Colonic mucosa (tissue), 4 donors: ENCODE results near the gene TH. TPM values are rescaled to one million over a fixed set of nuclear protein-coding genes. Genes with fewer than 3 reads are reported as not detected.

Source experiments
- DNase-seq: peaks from one replicate; pipeline ENCODE4 v3.0.0-alpha.2; 2020
- H3K27ac ChIP-seq: fragments of 200-600 bp; one replicate; pipeline ENCODE4 v1.8.0; 2021
- H3K27me3 ChIP-seq: fragments of 200-600 bp; one replicate; pipeline ENCODE4 v1.8.0; 2021
- H3K36me3 ChIP-seq: fragments of 200-600 bp; one replicate; pipeline ENCODE4 v1.8.0; 2021
- H3K4me1 ChIP-seq: fragments of 200-600 bp; one replicate; pipeline ENCODE4 v1.8.0; 2021; ENCODE audit warnings: mild to moderate bottlenecking
- H3K4me3 ChIP-seq: fragments of 200-600 bp; one replicate; pipeline ENCODE4 v1.8.0; 2021
- H3K9ac ChIP-seq, 2 donors: one replicate each; pipeline ENCODE4 v1.7.0; 2013; ENCODE audit warnings: control low read depth in 2 of 2, low read depth in 2 of 2, low read length in 2 of 2
- H3K9me3 ChIP-seq: fragments of 200-600 bp; one replicate; pipeline ENCODE4 v1.8.0; 2021
- CTCF ChIP-seq: fragments of 200-600 bp; IDR thresholded peaks from one replicate; pipeline ENCODE4 v1.8.0; 2022; ENCODE audit warnings: antibody characterized with exemption, mild to moderate bottlenecking
- intact Hi-C: fragments of 100-400 bp; cut with DNase I; formaldehyde crosslinking; loops from one replicate; pipeline ENCODE4 v1.14.1; 2022
- total RNA-seq, 2 donors: library from RNA; stranded (reverse); fragmentation: NEBNext Ultra II Directional in 1 of 2; extraction: Animal tissue kit (Norgen Biotek cat#: 25700) in 1 of 2; gene quantifications; one replicate each; pipeline ENCODE4 v1.2.1, GENCODE V29; 2021
- donor health status: healthy.
- donor health status: DM: no; HTN: no; CAD: no.
- donor health status: DM: no; HTN: no; CAD: no.

The TH gene
- total RNA-seq, 2 donors from 2014 or later = 0.15 TPM; not detected in 1

DNA sequence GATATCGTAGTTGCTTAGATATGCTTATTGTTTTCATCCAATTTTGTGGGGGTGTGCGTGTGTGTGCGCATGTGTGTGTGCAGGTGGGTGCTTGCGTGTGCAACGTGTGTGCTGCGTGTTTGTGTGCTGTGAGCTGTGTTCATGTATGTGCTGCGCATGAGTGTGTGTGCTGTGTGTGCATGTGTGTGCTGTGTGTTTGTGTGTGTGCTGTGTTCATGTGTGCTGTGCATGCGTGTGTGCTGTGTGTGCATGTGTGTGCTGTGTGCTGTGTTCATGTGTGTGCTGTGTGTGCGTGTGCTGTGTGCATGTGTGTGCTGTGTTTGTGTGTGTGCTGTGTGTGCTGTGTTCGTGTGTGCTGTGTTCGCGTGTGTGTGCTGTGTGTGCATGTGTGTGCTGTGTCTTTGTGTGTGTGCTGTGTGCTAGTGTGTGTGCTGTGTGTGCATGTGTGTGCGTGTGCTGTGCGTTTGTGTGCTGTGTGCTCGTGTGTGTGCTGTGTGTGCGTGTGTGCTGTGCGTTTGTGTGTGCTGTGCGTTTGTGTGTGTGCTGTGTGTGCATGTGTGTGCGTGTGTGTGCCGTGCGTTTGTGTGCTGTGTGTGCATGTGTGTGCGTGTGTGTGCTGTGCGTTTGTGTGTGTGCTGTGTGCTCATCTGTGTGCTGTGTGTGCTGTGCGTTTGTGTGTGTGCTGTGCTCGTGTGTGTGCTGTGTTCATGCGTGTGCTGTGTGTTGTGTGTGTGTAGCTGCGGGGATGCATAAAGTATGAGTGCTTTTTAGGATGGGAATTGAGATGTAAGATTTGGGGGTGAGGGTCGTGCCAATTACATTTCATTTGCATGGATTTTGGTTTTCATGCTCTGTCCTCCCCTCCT, 40.0 kb downstream of the TH start:
- Histone ChIP-seq H3K9ac (no peak overlapping the region), H3K9me3 (no peaks in the 10 kb centered on the region), H3K4me3 (no peak overlapping the region), H3K27me3 (peaks cover 16% of the 10 kb centered on the region), H3K4me1 (no peaks in the 10 kb centered on the region), H3K27ac (no peak overlapping the region), H3K36me3 (no peaks in the 10 kb centered on the region)
- no peak for TF ChIP-seq CTCF
- intact Hi-C loops = no loop called here
- DNase-seq = no peak

GRCh38 chr11:2130881-2131352, 40.7 kb downstream of the TH start:
- peaks cover 10% of the 10 kb centered on the region for H3K27me3 ChIP-seq

DNA sequence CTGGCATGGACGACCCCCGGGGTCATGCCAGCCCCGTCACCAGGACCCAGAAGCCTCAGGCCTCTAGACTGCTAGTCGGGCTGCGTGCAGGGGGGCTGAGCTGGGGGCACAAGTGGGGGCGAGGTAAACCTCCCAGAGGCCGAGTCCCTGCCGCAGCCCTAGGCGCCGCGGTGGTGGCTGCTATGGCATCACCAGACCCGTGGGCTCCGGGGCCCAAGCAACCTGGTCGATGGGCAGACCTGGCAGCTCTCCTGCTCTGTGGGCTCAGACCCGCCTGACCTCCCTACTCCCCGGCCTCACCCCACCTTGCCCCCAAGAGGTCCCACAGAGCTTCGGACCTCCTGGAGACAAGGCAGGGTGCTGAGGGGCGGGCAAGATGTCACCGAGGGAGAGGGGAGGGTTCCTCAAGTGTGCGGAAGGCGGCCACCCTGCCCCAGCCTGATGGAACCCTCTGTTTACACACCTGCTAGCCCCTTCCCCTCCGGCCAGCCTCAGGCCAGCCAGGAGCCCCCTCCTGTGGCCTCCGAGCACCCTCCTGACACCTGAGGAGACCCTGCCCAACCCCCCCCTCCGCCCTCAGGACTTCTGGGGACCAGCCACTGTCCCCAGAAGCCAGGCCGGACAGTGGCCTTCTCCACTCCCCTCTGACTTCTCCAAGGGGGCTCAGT, 41.8 kb downstream of the TH start:
- H3K9me3 ChIP-seq = no peaks in the 10 kb centered on the region
- intact Hi-C loops = no loop called here
- peaks cover 1% of the 10 kb centered on the region for H3K27me3 ChIP-seq
- H3K4me1 ChIP-seq = no peaks in the 10 kb centered on the region
- H3K4me3 ChIP-seq = no peak overlapping the region
- H3K9ac ChIP-seq = no peak overlapping the region
- H3K27ac ChIP-seq = no peak overlapping the region
- no peak for TF ChIP-seq CTCF
- no peaks in the 10 kb centered on the region for H3K36me3 ChIP-seq
- no peak for DNase-seq

More at GRCh38 chr11:2130881-2131352, 40.7 kb downstream of the TH start:
- Histone ChIP-seq H3K36me3 (no peaks in the 10 kb centered on the region), H3K4me3 (no peak overlapping the region), H3K4me1 (no peaks in the 10 kb centered on the region), H3K9me3 (no peaks in the 10 kb centered on the region), H3K9ac (no peak overlapping the region), H3K27ac (no peak overlapping the region)
- no peak for TF ChIP-seq CTCF
- intact Hi-C loops = no loop called here
- DNase-seq = no peak

- no peaks in the 10 kb centered on the region for H3K9me3 ChIP-seq
- no peak for DNase-seq
- H3K4me3 ChIP-seq = no peak overlapping the region
- H3K9ac ChIP-seq = no peak overlapping the region
- no peak for TF ChIP-seq CTCF
- no peaks in the 10 kb centered on the region for H3K36me3 ChIP-seq
- intact Hi-C loops = no loop called here
- no peak overlapping the region for H3K27ac ChIP-seq
- H3K27me3 ChIP-seq = no peaks in the 10 kb centered on the region
- no peaks in the 10 kb centered on the region for H3K4me1 ChIP-seq
These were observed 42.3 kb downstream of the TH start for GRCh38 chr11:2129308-2129698.

- no peak overlapping the region for H3K9ac ChIP-seq
- H3K9me3 ChIP-seq = no peaks in the 10 kb centered on the region
- no peaks in the 10 kb centered on the region for H3K36me3 ChIP-seq
- intact Hi-C loops = no loop called here
- H3K27me3 ChIP-seq = no peaks in the 10 kb centered on the region
- no peak for TF ChIP-seq CTCF
- H3K4me1 ChIP-seq = no peaks in the 10 kb centered on the region
- no peak for DNase-seq
- no peak overlapping the region for H3K27ac ChIP-seq
- H3K4me3 ChIP-seq = no peak overlapping the region
These were observed 42.9 kb downstream of the TH start for GRCh38 chr11:2128511-2129307.
